KOPT-K1 (cell line): ENCODE measurements around the gene AP1G2.
A peak's percentile ranks its signal among the peaks of the same experiment; 100 is the strongest.

ENCODE experiments used
- H3K27ac ChIP-seq: fragments of 200-600 bp; sonication (generic); 2 replicates; pipeline ENCODE4 v1.5.1; 2016; ENCODE audit warnings: antibody characterized with exemption, mild to moderate bottlenecking, low read depth, low read length; ENCODE audit not compliant: poor library complexity, severe bottlenecking
- H3K36me3 ChIP-seq: fragments of 200-600 bp; sonication (generic); 2 replicates; pipeline ENCODE4 v1.5.1; 2017; ENCODE audit warnings: antibody characterized with exemption, mild to moderate bottlenecking, low read length, moderate library complexity; ENCODE audit not compliant: insufficient read depth
- H3K9me3 ChIP-seq: fragments of 200-600 bp; sonication (generic); 2 replicates; pipeline ENCODE4 v1.5.1; 2017; ENCODE audit warnings: antibody characterized with exemption, low read length, mild to moderate bottlenecking; ENCODE audit not compliant: insufficient read depth, poor library complexity, severe bottlenecking

Gene AP1G2

GRCh38 chr14:23568600-23569331 is 1.2 kb upstream of the AP1G2 start:
- no peaks in the 10 kb centered on the region for H3K9me3 ChIP-seq
- peak overlapping the region; percentile 70 for H3K27ac ChIP-seq
- H3K36me3 ChIP-seq: peaks cover 28% of the 10 kb centered on the region

- Histone ChIP-seq H3K27ac (peak overlapping the region; percentile 70), H3K36me3 (peaks cover 34% of the 10 kb centered on the region), H3K9me3 (no peaks in the 10 kb centered on the region)
Measured at GRCh38 chr14:23568021-23568599, 519 bp upstream of the AP1G2 start.

- peak overlapping the region; percentile 70 for H3K27ac ChIP-seq
- no peaks in the 10 kb centered on the region for H3K9me3 ChIP-seq
- H3K36me3 ChIP-seq: peaks cover 47% of the 10 kb centered on the region
Measured at GRCh38 chr14:23566778-23567185, 809 bp downstream of the AP1G2 start.

GRCh38 chr14:23566112-23566777 is 1.3 kb downstream of the AP1G2 start:
- peak overlapping the region; percentile 70 for H3K27ac ChIP-seq

GRCh38 chr14:23565626-23566025 is 2.0 kb downstream of the AP1G2 start:
- Histone ChIP-seq H3K9me3 (no peaks in the 10 kb centered on the region), H3K27ac (no peak overlapping the region), H3K36me3 (peaks cover 59% of the 10 kb centered on the region)

More at GRCh38 chr14:23566112-23566777, 1.3 kb downstream of the AP1G2 start:
- peaks cover 53% of the 10 kb centered on the region for H3K36me3 ChIP-seq
- no peaks in the 10 kb centered on the region for H3K9me3 ChIP-seq

GRCh38 chr14:23564876-23565275 is 2.7 kb downstream of the AP1G2 start:
- H3K36me3 ChIP-seq: peaks cover 66% of the 10 kb centered on the region
- no peaks in the 10 kb centered on the region for H3K9me3 ChIP-seq
- no peak overlapping the region for H3K27ac ChIP-seq

GRCh38 chr14:23564181-23564812 is 3.3 kb downstream of the AP1G2 start:
- H3K36me3 ChIP-seq: peaks cover 72% of the 10 kb centered on the region
- no peak overlapping the region for H3K27ac ChIP-seq
- H3K9me3 ChIP-seq: no peaks in the 10 kb centered on the region

- Histone ChIP-seq H3K9me3 (no peaks in the 10 kb centered on the region), H3K36me3 (peaks cover 79% of the 10 kb centered on the region), H3K27ac (no peak overlapping the region)
Measured at GRCh38 chr14:23563473-23564180, 4.0 kb downstream of the AP1G2 start.

- H3K36me3 ChIP-seq: peaks cover 86% of the 10 kb centered on the region
- H3K27ac ChIP-seq: no peak overlapping the region
Measured at GRCh38 chr14:23562822-23563472, 4.6 kb downstream of the AP1G2 start.

GRCh38 chr14:23561873-23562821 is 5.4 kb downstream of the AP1G2 start:
- H3K36me3 ChIP-seq: peaks cover 88% of the 10 kb centered on the region
- H3K9me3 ChIP-seq: no peaks in the 10 kb centered on the region
- H3K27ac ChIP-seq: no peak overlapping the region

More at GRCh38 chr14:23562822-23563472, 4.6 kb downstream of the AP1G2 start:
- no peaks in the 10 kb centered on the region for H3K9me3 ChIP-seq

- H3K27ac ChIP-seq: no peak overlapping the region
- H3K36me3 ChIP-seq: peaks cover 86% of the 10 kb centered on the region
- no peaks in the 10 kb centered on the region for H3K9me3 ChIP-seq
Measured at GRCh38 chr14:23561259-23561658, 6.3 kb downstream of the AP1G2 start.

GRCh38 chr14:23559926-23560520 is 7.6 kb downstream of the AP1G2 start:
- Histone ChIP-seq H3K9me3 (no peaks in the 10 kb centered on the region), H3K27ac (no peak overlapping the region), H3K36me3 (peaks cover 73% of the 10 kb centered on the region)
